HepG2 (cell line): ENCODE results near the gene AFTPH. TPM values are rescaled to one million over a fixed set of nuclear protein-coding genes. Genes with fewer than 3 reads are reported as not detected.

ENCODE experiments used
- GABPB1 ChIP-seq: IDR thresholded peaks from 2 replicates; pipeline ENCODE4 v1.6.1; 2016; ENCODE audit warnings: mild to moderate bottlenecking, missing genetic modification reagents, moderate library complexity, missing compliant biosample characterization
- HNRNPLL ChIP-seq: fragments of 200-400 bp; formaldehyde crosslinking; IDR thresholded peaks from 2 replicates; pipeline ENCODE4 v1.6.1; 2017; ENCODE audit warnings: mild to moderate bottlenecking, low read depth, low read length; ENCODE audit not compliant: poor library complexity, severe bottlenecking
- MTF1 ChIP-seq: sonication (generic); formaldehyde crosslinking; IDR thresholded peaks from 2 replicates; pipeline ENCODE4 v1.5.0; 2020; ENCODE audit warnings: missing genetic modification reagents
- PHF5A ChIP-seq: IDR thresholded peaks from one replicate; pipeline ENCODE4 v1.6.1; 2018; ENCODE audit warnings: low read depth, missing genetic modification reagents; ENCODE audit not compliant: unreplicated experiment
- SATB2 ChIP-seq: sonication (generic); formaldehyde crosslinking; IDR thresholded peaks from 2 replicates; pipeline ENCODE4 v1.5.0; 2020; ENCODE audit warnings: missing genetic modification reagents
- ZNF670 ChIP-seq: sonication (generic); formaldehyde crosslinking; IDR thresholded peaks from 2 replicates; pipeline ENCODE4 v1.8.0; 2022; ENCODE audit warnings: mild to moderate bottlenecking, missing genetic modification reagents, borderline replicate concordance
- ZNF724P ChIP-seq: sonication (generic); formaldehyde crosslinking; IDR thresholded peaks from 2 replicates; pipeline ENCODE4 v1.8.0; 2022; ENCODE audit warnings: missing genetic modification reagents, borderline replicate concordance
- ZNF788 ChIP-seq: sonication (generic); formaldehyde crosslinking; IDR thresholded peaks from 2 replicates; pipeline ENCODE4 v1.5.0; 2020; ENCODE audit warnings: mild to moderate bottlenecking, missing genetic modification reagents, borderline replicate concordance
- ZSCAN25 ChIP-seq: sonication (generic); formaldehyde crosslinking; IDR thresholded peaks from 2 replicates; pipeline ENCODE4 v1.8.0; 2022; ENCODE audit warnings: mild to moderate bottlenecking, missing genetic modification reagents
- polyA plus RNA-seq, 8 experiments: library from polyadenylated mRNA; depleted of rRNA in 3 of 8; stranded (reverse) in 7 of 8; unstranded in 1 of 8; fragments of >200 nt; fragmentation: Illumina TruSeq in 4 of 8; extraction: Trizol in 4 of 8; gene quantifications; 2 replicates each; pipeline versions ENCODE4 v1.2.1 to v1.2.3, GENCODE V29; 2011 to 2016; ENCODE audit warnings: low read depth in 4 of 8, missing spikeins in 1 of 8, mixed read lengths in 1 of 8; ENCODE audit not compliant: insufficient read depth in 1 of 8
- total RNA-seq, 5 experiments: library from RNA; depleted of rRNA; stranded (reverse); fragments of >200 nt; fragmentation: Illumina TruSeq; extraction: Trizol; gene quantifications; 2 replicates each; pipeline ENCODE4 v1.2.3, GENCODE V29; 2016; ENCODE audit warnings: low read depth in 1 of 5
- TF ChIP-seq, protein P1 (sequence below): IDR thresholded peaks from 2 replicates; pipeline ENCODE4 v1.6.1; 2012; ENCODE audit warnings: low read length, improper control_type of control experiment
- TF ChIP-seq, protein P2 (sequence below): IDR thresholded peaks from 2 replicates; pipeline ENCODE4 v1.6.1; 2016; ENCODE audit warnings: low read depth, control low read depth
- TF ChIP-seq, protein P3 (sequence below): sonication (generic); formaldehyde crosslinking; IDR thresholded peaks from 2 replicates; pipeline ENCODE4 v1.4.0; 2020; ENCODE audit warnings: low read depth, missing genetic modification reagents
- TF ChIP-seq, protein P4 (sequence below): sonication (generic); formaldehyde crosslinking; IDR thresholded peaks from 2 replicates; pipeline ENCODE4 v1.4.0; 2020; ENCODE audit warnings: missing genetic modification reagents, mild to moderate bottlenecking, borderline replicate concordance

The AFTPH gene
- total and polyA plus RNA-seq, 2 of the 13 experiments (the other 11 are each of a cell fraction or from before 2014, with no cell fraction given) = 27.5 to 36.8 TPM

DNA sequence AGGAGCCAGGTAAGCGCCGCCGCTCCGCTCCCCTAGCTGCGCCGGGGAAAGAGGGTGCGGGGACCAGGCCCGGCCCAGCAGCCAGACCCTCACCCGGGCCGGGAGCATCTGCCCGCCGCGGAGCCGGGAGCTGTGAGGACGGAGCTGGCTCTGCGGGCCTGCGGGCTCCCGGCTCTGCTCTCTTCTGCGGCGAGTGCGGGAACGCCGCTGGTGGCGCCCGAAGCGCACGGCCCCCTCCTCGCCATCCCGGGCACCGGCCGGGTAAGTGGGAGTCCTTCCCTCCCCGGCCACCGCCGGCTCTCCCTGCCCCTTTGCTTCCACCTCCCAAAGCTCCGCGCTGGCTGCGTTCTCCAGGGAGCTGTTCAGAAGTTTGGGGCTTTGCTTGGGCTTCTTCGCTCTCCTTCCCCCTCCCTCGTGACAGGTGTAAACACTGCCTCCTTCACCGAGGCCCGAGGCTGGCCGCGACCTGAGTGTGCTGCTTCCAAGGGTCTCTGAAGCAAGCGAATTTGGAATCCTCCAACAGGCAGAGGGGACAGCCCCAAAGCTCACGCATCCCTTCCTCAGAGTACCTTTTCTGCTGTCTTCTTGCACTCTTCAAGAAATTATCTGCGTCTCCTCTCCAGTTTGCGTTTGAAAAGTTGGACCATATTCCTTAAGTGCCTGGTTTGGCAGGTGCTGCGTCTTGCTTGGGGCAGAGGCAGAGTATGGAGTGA lies 632 bp downstream of the AFTPH start (continued):
- TF ChIP-seq HNRNPLL = peak; percentile 99
- peak; percentile 81; the same call in 1 of the 2 replicates for TF ChIP-seq ZNF724P
- TF ChIP-seq, protein P1, sequence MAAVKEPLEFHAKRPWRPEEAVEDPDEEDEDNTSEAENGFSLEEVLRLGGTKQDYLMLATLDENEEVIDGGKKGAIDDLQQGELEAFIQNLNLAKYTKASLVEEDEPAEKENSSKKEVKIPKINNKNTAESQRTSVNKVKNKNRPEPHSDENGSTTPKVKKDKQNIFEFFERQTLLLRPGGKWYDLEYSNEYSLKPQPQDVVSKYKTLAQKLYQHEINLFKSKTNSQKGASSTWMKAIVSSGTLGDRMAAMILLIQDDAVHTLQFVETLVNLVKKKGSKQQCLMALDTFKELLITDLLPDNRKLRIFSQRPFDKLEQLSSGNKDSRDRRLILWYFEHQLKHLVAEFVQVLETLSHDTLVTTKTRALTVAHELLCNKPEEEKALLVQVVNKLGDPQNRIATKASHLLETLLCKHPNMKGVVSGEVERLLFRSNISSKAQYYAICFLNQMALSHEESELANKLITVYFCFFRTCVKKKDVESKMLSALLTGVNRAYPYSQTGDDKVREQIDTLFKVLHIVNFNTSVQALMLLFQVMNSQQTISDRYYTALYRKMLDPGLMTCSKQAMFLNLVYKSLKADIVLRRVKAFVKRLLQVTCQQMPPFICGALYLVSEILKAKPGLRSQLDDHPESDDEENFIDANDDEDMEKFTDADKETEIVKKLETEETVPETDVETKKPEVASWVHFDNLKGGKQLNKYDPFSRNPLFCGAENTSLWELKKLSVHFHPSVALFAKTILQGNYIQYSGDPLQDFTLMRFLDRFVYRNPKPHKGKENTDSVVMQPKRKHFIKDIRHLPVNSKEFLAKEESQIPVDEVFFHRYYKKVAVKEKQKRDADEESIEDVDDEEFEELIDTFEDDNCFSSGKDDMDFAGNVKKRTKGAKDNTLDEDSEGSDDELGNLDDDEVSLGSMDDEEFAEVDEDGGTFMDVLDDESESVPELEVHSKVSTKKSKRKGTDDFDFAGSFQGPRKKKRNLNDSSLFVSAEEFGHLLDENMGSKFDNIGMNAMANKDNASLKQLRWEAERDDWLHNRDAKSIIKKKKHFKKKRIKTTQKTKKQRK = no peak
- TF ChIP-seq ZNF670 (CRISPR knock-in tag) = 0 out of 2 replicates have a peak, but pooled peaks have one; percentile 17
- TF ChIP-seq SATB2 (CRISPR knock-in tag) = peak; percentile 55; the same call in 1 of the 2 replicates
- TF ChIP-seq ZSCAN25 = no peak
- no peak for TF ChIP-seq ZNF788 (CRISPR knock-in tag)
- TF ChIP-seq GABPB1 (CRISPR knock-in tag) = no peak
- no peak for TF ChIP-seq PHF5A (CRISPR knock-in tag)
- TF ChIP-seq, protein P2, sequence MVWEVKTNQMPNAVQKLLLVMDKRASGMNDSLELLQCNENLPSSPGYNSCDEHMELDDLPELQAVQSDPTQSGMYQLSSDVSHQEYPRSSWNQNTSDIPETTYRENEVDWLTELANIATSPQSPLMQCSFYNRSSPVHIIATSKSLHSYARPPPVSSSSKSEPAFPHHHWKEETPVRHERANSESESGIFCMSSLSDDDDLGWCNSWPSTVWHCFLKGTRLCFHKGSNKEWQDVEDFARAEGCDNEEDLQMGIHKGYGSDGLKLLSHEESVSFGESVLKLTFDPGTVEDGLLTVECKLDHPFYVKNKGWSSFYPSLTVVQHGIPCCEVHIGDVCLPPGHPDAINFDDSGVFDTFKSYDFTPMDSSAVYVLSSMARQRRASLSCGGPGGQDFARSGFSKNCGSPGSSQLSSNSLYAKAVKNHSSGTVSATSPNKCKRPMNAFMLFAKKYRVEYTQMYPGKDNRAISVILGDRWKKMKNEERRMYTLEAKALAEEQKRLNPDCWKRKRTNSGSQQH (CRISPR knock-in tag) = no peak
- no peak; the same call in 1 of the 2 replicates for TF ChIP-seq MTF1 (CRISPR knock-in tag)
- TF ChIP-seq, protein P3, sequence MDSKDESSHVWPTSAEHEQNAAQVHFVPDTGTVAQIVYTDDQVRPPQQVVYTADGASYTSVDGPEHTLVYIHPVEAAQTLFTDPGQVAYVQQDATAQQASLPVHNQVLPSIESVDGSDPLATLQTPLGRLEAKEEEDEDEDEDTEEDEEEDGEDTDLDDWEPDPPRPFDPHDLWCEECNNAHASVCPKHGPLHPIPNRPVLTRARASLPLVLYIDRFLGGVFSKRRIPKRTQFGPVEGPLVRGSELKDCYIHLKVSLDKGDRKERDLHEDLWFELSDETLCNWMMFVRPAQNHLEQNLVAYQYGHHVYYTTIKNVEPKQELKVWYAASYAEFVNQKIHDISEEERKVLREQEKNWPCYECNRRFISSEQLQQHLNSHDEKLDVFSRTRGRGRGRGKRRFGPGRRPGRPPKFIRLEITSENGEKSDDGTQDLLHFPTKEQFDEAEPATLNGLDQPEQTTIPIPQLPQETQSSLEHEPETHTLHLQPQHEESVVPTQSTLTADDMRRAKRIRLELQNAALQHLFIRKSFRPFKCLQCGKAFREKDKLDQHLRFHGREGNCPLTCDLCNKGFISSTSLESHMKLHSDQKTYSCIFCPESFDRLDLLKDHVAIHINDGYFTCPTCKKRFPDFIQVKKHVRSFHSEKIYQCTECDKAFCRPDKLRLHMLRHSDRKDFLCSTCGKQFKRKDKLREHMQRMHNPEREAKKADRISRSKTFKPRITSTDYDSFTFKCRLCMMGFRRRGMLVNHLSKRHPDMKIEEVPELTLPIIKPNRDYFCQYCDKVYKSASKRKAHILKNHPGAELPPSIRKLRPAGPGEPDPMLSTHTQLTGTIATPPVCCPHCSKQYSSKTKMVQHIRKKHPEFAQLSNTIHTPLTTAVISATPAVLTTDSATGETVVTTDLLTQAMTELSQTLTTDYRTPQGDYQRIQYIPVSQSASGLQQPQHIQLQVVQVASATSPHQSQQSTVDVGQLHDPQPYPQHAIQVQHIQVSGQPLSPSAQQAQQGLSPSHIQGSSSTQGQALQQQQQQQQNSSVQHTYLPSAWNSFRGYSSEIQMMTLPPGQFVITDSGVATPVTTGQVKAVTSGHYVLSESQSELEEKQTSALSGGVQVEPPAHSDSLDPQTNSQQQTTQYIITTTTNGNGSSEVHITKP (CRISPR knock-in tag) = no peak
- TF ChIP-seq, protein P4, sequence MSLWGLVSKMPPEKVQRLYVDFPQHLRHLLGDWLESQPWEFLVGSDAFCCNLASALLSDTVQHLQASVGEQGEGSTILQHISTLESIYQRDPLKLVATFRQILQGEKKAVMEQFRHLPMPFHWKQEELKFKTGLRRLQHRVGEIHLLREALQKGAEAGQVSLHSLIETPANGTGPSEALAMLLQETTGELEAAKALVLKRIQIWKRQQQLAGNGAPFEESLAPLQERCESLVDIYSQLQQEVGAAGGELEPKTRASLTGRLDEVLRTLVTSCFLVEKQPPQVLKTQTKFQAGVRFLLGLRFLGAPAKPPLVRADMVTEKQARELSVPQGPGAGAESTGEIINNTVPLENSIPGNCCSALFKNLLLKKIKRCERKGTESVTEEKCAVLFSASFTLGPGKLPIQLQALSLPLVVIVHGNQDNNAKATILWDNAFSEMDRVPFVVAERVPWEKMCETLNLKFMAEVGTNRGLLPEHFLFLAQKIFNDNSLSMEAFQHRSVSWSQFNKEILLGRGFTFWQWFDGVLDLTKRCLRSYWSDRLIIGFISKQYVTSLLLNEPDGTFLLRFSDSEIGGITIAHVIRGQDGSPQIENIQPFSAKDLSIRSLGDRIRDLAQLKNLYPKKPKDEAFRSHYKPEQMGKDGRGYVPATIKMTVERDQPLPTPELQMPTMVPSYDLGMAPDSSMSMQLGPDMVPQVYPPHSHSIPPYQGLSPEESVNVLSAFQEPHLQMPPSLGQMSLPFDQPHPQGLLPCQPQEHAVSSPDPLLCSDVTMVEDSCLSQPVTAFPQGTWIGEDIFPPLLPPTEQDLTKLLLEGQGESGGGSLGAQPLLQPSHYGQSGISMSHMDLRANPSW (CRISPR knock-in tag) = no peak
